Measurements from ENCODE around the gene KAZN.

The KAZN gene

DNA sequence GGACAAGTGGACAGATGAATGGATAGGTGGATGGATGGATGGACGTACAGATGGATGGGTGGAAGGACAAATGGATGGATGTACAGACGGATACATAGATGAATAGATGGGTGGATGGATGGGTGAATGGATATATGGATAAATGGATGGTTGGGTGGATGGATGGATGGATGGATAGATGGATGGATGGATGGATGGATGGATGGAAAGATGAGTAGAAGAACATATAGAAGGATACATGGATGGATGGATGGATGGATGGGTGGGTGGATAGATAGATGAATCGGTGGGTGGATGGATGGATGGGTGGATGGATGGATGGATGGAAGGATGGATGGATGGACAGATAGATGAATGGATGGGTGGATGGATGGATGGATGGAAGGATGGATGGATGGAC, 274.3 kb downstream of the KAZN start:
- no peak for DNase-seq

DNA sequence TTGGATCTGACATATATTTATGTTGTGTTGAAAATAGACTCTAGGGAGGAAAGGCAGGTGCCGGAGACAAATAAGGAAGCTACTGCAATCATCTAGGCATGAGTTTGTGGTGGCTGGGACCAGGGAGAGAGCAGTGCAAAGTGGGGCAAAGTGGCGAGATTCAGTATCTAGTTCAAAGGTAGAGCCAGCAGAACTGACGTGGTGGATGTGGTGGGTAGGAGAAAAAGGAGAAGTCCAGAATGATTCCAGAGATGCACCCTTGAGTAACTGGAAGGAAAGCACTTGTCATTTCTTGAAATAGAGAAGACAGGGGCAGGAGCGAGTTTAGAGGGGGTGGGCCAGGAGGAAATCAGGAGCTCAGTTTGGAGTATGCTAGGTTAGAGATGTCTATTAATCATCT, 275.2 kb downstream of the KAZN start:
- no peak for DNase-seq

DNA sequence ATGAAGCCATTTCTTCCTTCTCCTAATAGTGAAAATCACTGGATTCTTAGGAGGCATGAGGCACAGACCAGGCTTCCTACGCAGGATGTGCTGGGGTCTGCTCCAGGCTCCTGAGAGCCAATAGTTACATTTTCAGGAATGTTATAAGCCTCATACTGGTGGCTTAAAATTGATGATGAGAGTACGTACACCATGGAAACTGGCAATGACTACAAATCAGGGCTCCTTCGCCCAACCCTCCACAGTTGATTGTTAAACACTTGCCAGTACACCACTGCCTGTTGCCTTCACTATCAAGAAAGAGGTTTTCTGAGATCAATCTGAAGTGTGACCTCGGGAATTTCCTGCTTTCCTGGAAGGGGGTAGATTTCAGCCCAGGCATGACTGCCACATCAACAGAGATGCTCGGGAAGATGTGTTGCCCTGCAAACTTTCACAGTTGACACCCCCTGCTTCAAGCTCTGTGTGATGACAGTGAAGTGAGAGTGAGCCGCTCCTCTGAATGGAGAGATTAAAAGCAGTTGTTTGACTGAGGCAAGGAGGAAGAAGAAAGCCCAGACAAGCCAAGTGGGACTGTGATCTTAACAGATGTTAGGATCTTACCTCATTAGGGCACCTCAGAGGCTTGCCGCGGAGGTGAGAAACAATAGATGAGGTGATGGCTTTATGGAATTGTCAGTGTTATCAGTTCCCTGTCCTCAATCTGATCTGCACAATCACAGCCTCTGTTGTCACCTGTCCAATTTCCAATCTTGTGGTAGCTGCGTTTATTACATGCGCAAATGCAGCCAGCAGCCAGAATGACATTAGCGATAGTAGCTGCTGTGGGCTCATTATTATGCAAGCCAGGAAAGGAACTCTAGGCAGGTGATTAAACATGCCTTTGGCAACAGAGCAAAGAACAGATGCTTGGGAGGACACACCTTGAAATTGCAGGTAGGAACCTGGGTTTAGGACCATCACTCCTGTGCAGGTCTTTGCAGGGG, 277.3 kb downstream of the KAZN start:
- no peak for DNase-seq

DNA sequence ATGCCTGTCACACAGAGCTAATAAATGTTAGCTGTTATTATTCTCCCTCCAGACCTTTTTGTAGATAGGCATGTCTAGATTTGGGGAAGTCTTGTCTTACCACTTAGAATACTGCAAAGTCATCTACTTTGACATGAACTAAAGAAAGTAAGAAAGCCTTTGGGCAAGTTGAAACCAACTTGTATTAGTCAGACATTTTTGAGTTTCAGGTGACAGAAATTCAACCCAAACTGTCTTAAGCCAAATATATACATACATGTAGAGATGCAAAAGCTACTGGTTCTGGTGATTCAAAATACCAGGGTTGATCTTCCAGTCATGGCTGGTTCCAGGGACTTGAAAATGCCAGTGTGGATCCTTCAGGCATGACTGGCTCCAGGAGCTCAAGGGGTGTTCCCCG, 278.3 kb downstream of the KAZN start:
- no peak for DNase-seq

DNA sequence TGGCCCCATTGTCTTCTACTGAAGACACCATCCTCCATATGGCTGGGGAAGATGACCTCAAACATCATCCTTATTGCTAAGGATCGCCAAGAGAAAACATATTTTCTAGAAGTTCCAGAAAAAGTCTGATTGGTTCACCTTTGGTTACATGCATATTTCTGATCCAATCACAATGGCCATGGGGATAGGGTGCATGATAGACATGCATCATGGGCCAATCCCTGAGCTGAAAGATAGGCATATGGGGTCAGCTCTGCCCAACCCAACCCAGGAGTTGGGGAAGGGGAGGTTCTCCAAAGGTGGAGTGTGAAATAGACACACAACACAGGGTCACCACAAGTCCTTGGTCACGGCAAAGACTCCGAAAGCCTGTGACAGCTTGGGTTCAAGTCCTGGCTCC, 278.7 kb downstream of the KAZN start:
- no peak for DNase-seq

DNA sequence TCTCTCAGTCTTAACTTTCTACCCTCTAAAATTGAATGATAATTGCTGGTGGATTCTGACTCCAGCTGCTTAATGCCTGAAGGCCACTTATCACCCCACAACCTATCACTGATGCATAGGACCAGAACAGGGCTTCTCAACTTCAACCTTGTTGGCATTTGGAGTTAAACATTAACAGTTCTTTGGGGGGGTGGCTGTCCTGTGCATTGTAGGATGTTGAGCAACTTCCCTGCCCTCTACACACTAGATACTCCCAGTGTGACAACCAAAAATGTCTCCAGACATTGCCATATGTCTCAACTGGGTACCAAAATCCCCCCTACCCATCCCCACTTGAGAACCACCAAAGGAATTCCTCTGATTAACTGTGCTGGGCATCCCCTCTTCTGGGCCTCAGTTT, 279.6 kb downstream of the KAZN start:
- DNase-seq = no peak

DNA sequence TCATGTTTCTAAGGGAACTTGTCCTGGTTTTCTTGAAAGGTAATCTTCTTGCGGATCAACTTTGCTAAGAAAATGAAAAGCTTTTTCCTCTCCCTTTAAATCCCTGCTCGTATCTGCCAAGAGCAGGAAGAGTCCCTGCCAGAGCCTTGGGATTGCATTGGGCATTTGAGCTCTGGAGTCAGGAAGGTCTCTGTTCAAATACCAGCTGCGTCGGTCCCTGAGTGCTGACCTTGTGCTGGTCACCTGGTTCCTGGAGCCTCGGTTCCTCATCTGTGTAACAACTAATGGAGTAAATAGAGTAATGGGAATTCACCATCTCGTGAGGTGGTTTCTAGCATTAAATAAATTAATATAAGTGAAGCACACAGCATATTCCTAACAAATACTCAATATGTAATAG, 280.5 kb downstream of the KAZN start:
- DNase-seq = no peak

DNA sequence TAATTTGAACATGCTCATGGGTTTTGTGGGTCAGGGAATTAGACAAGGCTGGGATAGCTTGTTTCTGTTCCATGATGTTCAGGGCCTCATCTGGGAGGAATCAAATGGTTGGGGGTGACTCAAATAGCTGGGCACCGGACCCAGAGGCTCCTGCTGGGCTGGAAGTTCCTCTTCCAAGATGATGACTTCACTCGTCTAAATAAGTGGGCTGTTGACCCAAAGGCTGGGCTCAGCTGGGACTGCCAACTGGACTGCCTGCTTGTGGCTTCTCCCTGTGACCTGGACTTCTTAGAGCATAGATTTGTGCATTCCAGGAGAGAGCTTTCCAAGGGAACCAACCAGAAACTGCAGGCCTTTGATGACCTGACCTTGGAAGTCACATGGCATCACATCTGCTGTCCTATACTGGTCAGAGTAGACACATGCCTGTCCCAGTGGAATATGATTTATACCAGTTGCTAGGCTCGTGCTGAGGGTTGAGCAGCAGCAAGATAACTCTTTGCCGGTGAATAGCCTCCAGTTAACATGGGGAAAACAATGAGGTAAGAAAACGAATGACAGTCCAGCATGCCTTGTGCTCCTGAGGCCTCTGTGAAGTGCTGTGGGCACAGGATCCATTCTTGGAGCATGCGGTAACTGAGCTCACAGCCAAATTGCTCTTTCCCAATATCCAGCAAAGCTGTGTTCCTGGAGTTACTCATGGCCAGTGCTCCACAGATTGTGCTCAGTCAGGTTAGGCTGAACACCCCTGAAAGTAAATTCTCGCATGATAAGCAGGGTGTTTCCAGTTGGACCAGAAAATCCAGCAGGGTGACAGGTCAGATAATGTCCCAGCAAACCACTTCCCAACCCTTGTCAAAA, 282.2 kb downstream of the KAZN start:
- DNase-seq = peak; percentile 9

DNA sequence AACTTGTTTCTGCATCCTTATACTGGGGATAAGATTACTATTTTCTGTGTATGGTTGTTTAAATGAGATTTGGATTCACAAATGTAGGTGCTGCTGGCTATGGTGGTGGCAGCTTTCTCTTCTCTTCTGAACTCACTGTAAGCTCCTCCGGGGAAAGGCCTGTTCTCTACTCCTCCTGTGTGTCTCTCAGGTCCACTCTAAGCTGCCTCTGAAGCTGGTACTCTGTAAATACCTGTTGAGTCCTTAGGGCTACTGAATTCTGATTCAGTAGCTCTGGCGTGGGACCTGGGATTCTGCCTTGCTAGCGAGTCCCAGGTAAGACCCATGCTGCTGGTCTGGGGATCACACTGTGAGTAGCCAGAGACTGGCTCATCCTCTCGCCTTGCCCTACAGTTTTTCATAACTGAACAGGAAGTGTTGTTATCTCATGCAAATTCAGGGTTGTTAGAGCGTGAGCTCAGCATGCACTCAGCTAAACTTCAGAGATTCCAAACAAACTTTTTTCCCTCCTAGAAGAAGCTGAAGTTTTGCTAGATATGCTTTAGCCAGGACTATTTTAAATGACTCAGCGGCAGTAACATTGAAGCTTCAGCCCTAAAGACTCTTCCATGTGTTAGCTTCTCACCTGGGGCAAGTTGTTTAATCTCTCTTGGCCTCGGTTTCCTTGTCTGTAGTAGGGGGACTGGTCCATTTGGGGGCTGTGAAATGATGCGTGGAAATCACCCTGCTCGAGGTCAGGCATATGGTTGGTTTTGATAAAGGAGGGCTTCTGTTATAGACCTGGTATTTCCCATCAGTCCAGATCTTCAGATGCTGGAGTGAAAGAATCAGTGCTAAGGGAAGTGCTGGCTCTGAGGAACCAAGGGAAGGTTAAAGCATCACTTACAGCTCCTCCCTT, 283.5 kb downstream of the KAZN start:
- DNase-seq = no peak

DNA sequence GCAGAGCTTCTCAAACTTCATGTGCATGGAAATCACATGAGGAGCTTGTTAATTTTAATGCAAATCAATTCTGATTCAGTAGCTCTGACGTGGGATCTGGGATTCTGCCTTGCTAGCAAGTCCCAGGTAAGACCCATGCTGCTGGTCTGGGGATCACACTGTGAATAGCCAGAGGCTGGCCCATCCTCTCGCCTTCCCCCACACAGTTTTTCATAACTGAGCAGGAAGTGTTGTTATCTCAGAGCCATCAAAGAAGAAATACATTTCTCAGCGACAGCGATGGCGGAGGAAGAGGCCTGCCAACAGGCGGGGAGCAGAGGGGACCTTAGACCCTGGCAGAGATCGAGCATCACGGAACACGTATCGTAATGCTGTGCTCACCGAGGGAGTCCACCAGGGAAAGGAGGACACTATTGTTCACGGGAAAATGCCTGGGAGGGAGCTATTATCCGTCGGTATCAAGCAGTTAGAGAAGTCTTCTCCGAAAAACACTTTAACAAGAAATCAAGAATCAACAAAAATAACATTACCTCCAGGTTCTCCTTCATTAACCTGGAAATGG, 286.2 kb downstream of the KAZN start:
- DNase-seq = no peak

DNA sequence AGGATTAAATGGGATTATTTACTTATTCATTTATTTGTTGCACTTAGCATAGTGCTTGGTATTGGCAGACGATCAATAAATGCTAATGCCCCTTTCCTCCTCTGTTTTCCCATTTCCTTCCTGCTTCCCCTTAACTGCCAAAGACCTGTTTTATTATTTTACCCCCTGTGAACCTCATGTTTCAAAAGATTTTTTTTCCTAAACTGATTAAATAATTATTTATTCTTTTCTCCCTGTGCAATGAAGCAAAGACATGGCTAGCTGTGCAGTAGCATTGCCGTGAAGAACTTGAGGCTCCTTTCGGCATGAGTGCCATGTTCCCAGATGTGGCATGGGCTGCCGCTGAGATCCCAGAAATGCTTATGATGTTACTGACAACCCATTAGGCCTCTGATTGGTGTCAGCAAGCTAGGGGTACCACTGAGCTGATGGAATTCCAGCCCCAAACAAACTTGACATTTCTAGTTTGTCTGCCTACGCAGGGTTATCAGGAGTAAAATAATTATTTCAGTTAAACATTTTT, 288.6 kb downstream of the KAZN start:
- DNase-seq = no peak

DNA sequence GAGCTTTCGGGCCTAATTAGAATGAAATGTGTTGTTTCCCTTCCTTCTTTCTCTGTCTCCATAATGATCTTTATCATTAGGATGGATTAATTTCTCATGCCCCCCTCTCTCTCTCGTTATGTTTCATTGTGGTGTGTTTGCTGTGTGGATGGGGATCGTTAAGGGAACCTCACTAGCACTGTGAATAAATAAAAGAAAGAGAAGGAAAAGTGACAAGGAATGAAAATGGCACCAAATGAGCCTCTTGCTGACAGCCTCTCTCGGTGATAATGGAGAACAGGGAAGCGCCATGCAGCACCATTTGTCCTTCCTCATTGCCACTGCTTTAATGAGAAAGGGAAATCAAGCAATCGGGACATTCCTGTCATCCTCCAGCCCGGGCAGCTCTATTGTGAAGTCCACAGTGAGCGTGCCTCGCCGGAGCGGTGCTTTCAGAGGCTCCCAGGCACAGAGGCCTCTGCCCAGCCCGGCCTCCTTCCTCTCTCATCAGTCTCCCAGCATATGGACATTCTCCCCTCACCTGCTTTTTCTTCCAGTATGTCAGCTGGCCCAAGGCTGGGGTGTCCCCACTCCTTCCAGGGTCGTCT, 289.4 kb downstream of the KAZN start:
- no peak for DNase-seq

DNA sequence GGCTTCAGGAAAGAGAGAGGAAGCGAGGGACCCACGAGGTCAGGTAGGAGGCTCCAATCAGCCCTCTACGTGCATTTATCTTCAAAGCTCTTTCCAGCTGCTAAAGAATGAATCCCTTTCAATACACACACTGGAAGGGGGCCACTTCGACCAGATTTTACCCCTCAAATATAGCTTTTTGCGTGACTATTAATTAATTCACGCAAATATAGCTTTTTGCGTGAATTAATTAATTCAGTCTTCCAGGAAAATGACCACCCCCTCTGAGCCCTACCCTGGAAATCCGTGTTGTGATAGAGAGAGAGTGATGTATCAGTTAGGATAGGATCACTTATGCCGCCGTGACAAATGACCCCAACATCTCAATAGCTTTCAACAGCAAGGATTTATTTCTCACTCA, 289.9 kb downstream of the KAZN start:
- no peak for DNase-seq

DNA sequence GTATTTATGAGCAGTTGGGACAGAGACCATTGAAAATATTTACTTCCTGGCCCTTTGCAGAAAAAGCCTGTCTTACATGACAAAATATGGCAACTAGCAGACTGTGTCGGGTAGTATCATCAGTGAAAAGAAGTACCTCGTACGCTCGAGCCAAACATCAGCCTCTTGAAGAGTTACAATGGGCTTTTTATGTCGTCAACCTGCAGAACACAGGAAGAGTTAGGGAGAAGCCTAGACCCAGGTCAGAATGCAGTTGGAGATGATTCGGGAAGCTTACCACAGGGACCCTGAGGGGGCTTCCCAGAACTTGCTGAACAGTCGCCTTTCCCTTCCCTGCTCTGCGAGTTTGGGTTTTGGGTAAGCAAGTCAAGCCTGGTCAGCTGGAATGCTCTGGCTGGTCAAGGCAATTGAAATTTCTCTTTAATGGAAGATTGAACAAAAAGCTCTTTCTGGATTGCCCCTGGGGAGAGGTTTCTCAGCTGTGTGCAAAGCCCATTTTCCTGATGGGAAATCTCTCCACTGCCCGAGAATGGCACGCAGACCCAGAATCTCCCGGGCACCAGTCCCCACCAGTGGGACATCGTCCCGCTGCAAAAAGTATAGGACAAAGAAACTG, 291.4 kb downstream of the KAZN start:
- no peak for DNase-seq

DNA sequence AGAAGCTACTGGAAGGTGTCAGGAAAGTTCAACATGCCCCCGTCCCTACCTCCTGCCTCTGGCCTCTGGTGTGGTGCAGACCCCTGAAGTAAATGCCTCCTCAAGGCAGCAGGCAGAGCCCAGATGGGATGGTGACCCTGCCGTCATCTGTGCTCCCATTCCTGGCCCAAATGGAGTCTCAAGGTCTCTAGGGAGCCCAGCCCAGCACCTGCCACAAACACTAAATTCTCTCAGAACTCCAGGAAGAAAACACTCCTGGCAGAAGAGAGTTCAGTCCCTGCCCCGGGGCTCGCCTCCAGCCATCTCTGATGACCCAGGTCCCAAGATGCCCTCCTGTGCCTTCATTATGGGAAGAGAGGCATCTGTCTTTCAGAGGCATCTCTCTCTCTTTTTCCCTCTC, 293.5 kb downstream of the KAZN start:
- DNase-seq = no peak

DNA sequence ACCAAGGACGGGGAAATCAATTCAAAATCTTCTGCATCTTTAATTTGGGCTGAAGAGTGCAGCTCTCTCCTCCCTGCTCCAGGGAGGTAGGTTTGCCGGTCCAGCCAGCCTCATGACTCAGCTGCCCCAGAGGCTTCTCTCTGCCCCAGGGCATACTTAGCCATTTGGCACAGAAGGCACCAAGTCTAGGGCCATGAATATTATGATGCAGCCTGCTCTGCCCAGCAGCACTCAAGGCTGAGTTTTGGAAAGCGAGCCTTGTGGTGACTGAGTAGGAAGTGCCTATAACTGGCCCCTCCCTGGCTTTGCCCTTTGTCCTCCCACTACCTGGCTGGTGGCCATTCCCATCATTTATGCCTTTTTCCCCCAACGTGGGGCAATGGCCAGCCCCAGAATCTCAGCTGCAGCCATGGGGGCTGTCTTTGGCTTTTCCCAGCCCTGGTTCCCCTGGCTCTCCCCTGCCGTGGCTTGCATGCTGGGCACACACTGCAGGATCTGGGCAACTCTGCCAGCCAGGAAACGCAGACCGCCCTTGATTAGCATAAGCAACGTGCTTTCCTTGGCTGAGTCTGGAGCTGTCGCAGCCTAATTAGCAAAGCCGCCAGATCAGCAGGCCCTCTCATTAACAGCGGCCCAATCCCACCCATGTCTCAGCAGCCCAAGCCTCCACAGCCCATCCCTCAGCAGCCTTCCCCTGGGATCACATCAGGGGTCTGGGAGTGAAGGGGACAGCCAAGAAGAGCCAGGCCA, 296.5 kb downstream of the KAZN start:
- no peak for DNase-seq

DNA sequence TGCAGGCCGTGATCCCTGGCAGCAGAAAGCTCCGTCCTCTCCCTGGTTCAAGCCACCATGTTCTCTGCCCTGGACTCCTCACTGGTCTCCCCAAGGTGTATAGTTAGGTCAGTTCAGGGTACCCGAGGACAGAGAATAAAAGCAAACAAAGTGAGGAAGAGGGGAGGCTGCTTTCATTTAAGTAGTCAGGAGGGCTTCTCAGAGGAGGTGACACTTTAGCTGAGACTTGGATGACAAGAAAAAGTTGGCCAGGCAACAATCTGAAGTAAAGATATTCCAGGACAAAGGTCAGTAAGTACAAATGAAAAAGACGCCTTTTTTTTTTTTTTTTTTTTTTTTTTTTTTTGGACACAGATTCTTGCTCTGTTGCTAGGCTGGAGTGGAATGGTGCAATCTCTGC, 297.2 kb downstream of the KAZN start:
- DNase-seq = no peak

DNA sequence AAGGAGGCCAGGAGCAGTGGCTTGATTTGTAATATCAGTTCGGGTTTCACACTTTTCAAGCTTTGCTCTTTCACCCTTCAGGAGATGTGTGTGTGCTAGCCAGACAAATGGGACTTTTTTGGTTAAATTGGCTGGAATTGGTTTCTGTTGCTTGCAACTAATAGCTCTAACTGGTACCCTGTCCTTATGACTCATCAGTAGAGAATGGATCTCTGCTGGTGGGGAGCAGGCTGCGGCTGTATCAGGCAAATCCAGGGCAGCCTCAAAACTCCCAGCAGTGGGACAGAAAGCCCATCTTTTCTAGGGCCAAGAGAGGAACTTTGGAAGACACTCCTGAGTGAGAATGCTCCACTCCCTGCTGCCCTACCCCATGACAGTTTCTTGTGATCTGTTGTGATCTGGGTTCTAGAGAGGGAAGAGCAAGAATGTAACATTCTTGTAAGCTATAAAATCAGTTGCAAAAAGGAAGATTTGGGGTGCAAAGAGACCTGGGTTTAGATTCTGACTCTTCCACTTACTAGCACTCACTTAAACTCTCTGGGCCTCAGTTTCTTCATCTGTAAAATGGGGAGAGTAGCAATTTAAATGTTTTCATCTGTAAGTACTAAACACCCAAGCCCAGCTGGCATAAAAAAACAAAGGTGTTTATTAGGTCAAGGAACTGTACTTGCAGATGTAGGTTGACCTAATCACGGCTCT, 298.0 kb downstream of the KAZN start:
- peak; percentile 50 for DNase-seq

DNA sequence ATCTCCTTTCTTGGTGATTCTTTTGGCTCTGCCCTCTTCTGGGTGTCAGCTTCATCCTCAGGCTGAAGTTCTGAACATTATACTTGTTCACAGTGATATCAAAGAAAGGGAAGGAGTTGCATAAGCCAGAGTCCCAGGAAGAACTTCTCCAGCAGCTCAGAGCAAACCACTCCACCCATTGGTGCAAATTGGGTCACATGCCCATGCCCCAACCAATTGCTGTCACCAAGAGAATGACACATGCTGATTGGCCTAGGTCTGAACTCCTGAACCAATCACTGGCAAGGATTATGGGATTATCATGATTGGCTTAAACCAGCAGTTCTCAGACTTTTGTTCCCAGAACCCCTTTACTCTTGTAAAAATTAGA, 298.6 kb downstream of the KAZN start:
- DNase-seq = peak; percentile 21

DNA sequence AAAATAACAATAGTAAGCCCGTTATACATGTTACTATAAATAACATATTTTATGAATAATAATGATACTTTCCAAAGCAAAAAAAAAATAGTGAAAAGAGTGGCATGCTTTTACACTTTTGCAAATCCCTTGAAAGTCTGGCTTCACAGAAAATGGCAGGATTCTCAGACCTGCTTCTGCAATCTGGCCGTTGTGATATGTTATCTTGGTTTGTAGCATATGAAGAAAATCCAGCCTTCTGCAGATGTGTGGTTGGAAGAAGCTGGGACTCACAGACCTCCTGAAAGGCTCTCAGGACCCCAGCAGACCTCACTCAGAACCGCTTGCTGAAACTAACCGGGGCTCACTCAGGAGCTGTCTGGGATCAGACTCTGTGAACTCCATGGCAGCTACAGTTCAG, 299.1 kb downstream of the KAZN start:
- DNase-seq = no peak

All from fibroblast of skin of right biceps (primary cell).